Fibroblast of lung (primary cell): ENCODE data around the gene SMAD3. TPM values are rescaled to one million over a fixed set of nuclear protein-coding genes. Genes with fewer than 3 reads are reported as not detected.

Experiments used
- DNase-seq, 2 donors: peaks; one replicate each; pipeline versions ENCODE4 v3.0.0 to v3.0.0-alpha.2; 2010; ENCODE audit warnings: low read depth in 2 of 2
- H2AFZ ChIP-seq: 2 replicates; pipeline ENCODE4 v1.5.1; 2012; ENCODE audit warnings: low read length, control low read depth, inconsistent platforms
- H3K27ac ChIP-seq: 2 replicates; pipeline ENCODE4 v1.5.1; 2011; ENCODE audit warnings: low read length, control low read depth; ENCODE audit not compliant: insufficient read depth
- H3K27me3 ChIP-seq: 2 replicates; pipeline ENCODE4 v1.5.1; 2011; ENCODE audit warnings: mild to moderate bottlenecking, low read length; ENCODE audit not compliant: control insufficient read depth, insufficient read depth
- H3K36me3 ChIP-seq: 2 replicates; pipeline ENCODE4 v1.5.1; 2011; ENCODE audit warnings: low read length; ENCODE audit not compliant: control insufficient read depth, insufficient read depth
- H3K4me1 ChIP-seq: 2 replicates; pipeline ENCODE4 v1.5.1; 2011; ENCODE audit warnings: low read length; ENCODE audit not compliant: control insufficient read depth, insufficient read depth; ENCODE audit errors: extremely low read depth
- H3K4me2 ChIP-seq: 2 replicates; pipeline ENCODE4 v1.5.1; 2011; ENCODE audit warnings: low read length, control low read depth; ENCODE audit not compliant: insufficient read depth; ENCODE audit errors: extremely low read depth
- H3K4me3 ChIP-seq, 4 experiments: fragments of 200-600 bp in 1 of 4; sonication (generic) in 1 of 4; replicated peaks in 1 of 4; 2 replicates each; pipeline ENCODE4 v1.5.1; 2011 to 2016; ENCODE audit warnings: low read length in 4 of 4, low read depth in 3 of 4, mild to moderate bottlenecking in 3 of 4, control low read depth in 2 of 4, inconsistent platforms in 1 of 4, mixed read lengths in 1 of 4; ENCODE audit not compliant: insufficient read depth in 1 of 4; ENCODE audit errors: control extremely low read depth in 1 of 4
- H3K79me2 ChIP-seq: 2 replicates; pipeline ENCODE4 v1.5.1; 2012; ENCODE audit warnings: mild to moderate bottlenecking, low read length, inconsistent platforms; ENCODE audit not compliant: control insufficient read depth, insufficient read depth
- H3K9ac ChIP-seq: 2 replicates; pipeline ENCODE4 v1.5.1; 2011; ENCODE audit warnings: mild to moderate bottlenecking, low read length, control low read depth; ENCODE audit not compliant: insufficient read depth
- H3K9me3 ChIP-seq: 2 replicates; pipeline ENCODE4 v1.5.1; 2012; ENCODE audit warnings: low read depth, low read length; ENCODE audit not compliant: control insufficient read depth, insufficient read depth
- H4K20me1 ChIP-seq: 2 replicates; pipeline ENCODE4 v1.5.1; 2011; ENCODE audit warnings: low read length; ENCODE audit not compliant: control insufficient read depth, insufficient read depth; ENCODE audit errors: extremely low read depth
- EZH2 ChIP-seq: IDR thresholded peaks from 2 replicates; pipeline ENCODE4 v1.5.1; 2012; ENCODE audit warnings: low read length, control low read depth, mild to moderate bottlenecking; ENCODE audit errors: missing control alignments
- polyA plus RNA-seq, 2 donors: library from polyadenylated mRNA; depleted of rRNA in 1 of 2; stranded (reverse) in 1 of 2; unstranded in 1 of 2; fragments of >200 nt; gene quantifications; 2 replicates each; pipeline ENCODE4 v1.2.1, GENCODE V29; 2011 to 2012; ENCODE audit warnings: missing spikeins in 1 of 2
- total RNA-seq: library from RNA; depleted of rRNA; stranded (reverse); fragments of >200 nt; gene quantifications from 2 replicates; pipeline ENCODE4 v1.2.1, GENCODE V29; 2014
- TF ChIP-seq, protein P1 (sequence below), 2 donors: IDR thresholded peaks in 1 of 2; conservative IDR thresholded peaks in 1 of 2; 1 replicate in 1 of 2; 2 replicates in 1 of 2; pipeline ENCODE4 v1.5.1; 2011 to 2012; ENCODE audit warnings: low read length in 2 of 2, control low read depth in 1 of 2, inconsistent platforms in 1 of 2, low read depth in 1 of 2, mild to moderate bottlenecking in 1 of 2

The SMAD3 gene
- total and polyA plus RNA-seq, 2 donors (not counting 1 experiment from before 2014, with no cell fraction given) = 69.9 to 173 TPM

- H4K20me1 ChIP-seq = no peaks in the 10 kb centered on the region
- no peak overlapping the region for H2AFZ ChIP-seq
- no peaks in the 10 kb centered on the region for H3K9me3 ChIP-seq
- no peak for DNase-seq
- peak overlapping the region; percentile 97 for H3K27ac ChIP-seq
- H3K4me2 ChIP-seq = no peak overlapping the region
- H3K4me1 ChIP-seq = peaks cover 72% of the 10 kb centered on the region
- no peak overlapping the region for H3K9ac ChIP-seq
- TF ChIP-seq EZH2 = no peak
- TF ChIP-seq, protein P1, sequence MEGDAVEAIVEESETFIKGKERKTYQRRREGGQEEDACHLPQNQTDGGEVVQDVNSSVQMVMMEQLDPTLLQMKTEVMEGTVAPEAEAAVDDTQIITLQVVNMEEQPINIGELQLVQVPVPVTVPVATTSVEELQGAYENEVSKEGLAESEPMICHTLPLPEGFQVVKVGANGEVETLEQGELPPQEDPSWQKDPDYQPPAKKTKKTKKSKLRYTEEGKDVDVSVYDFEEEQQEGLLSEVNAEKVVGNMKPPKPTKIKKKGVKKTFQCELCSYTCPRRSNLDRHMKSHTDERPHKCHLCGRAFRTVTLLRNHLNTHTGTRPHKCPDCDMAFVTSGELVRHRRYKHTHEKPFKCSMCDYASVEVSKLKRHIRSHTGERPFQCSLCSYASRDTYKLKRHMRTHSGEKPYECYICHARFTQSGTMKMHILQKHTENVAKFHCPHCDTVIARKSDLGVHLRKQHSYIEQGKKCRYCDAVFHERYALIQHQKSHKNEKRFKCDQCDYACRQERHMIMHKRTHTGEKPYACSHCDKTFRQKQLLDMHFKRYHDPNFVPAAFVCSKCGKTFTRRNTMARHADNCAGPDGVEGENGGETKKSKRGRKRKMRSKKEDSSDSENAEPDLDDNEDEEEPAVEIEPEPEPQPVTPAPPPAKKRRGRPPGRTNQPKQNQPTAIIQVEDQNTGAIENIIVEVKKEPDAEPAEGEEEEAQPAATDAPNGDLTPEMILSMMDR (conservative IDR thresholded peaks at IDR 0.05 in 1 of 2, IDR thresholded peaks at IDR 0.05 in 1 of 2; ENCODE audit: low read depth in 1 of 2, low read length in 2 of 2) = no peak
- peaks cover 17% of the 10 kb centered on the region for H3K36me3 ChIP-seq
- no peak overlapping the region for H3K4me3 ChIP-seq
- peaks cover 95% of the 10 kb centered on the region for H3K79me2 ChIP-seq
- no peaks in the 10 kb centered on the region for H3K27me3 ChIP-seq
Measured at GRCh38 chr15:67119238-67119846, 53.9 kb downstream of the SMAD3 start.

GRCh38 chr15:67120009-67120838 lies 54.8 kb downstream of the SMAD3 start:
- TF ChIP-seq, protein P1 (conservative IDR thresholded peaks at IDR 0.05 in 1 of 2, IDR thresholded peaks at IDR 0.05 in 1 of 2; ENCODE audit: low read depth in 1 of 2, low read length in 2 of 2) = no peak
- no peak for TF ChIP-seq EZH2
- peak overlapping the region; percentile 72 for H3K4me2 ChIP-seq
- H3K9ac ChIP-seq = peak overlapping the region; percentile 63
- peak overlapping the region; percentile 97 for H3K27ac ChIP-seq
- no peaks in the 10 kb centered on the region for H3K9me3 ChIP-seq
- H3K4me3 ChIP-seq = no peak overlapping the region
- DNase-seq = no peak
- no peaks in the 10 kb centered on the region for H3K27me3 ChIP-seq
- H2AFZ ChIP-seq = no peak overlapping the region
- peaks cover 14% of the 10 kb centered on the region for H3K36me3 ChIP-seq
- H3K4me1 ChIP-seq = peaks cover 72% of the 10 kb centered on the region
- no peaks in the 10 kb centered on the region for H4K20me1 ChIP-seq
- peaks cover 90% of the 10 kb centered on the region for H3K79me2 ChIP-seq

DNA sequence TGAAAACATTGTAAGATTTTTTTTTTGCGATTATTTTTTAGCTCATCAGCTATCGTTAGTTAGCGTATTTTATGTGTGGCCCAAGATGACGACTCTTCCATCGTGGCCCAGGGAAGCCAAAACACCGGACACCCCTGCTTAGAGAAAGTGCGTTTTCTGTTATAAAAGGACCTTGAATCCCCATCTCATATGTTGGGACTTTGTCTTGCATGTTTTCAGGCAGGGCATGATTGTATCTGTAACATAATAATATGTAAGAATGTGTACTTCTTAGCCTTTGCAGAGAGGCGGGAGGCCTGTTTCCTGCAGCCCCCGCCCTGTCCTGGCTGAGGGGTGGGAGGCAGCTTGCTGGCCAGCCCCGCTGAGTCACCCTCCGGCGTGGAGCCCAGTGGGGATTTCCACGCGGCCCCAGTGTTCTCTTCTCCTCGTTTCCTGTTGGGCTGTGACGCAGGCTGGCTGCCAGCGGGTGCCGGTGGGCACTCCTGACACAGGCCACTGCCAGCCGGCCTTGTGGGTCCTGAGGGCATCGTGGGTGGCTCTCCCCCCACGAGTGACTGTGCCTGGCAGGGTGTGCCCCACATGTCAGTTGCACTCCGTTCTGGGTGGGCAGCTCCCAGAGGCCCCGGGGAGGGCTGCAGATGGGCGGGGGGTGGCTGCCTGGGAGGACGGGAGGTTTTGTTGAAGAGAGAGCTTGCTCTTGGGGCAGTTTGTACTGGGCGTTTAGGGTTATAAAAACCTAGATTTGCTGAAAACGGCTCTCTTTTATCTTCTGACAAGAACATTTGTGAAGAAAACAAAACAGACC lies 55.6 kb downstream of the SMAD3 start:
- Histone ChIP-seq H3K9ac (peak overlapping the region; percentile 63), H2AFZ (no peak overlapping the region), H3K36me3 (peaks cover 14% of the 10 kb centered on the region), H3K27ac (peak overlapping the region; percentile 97), H4K20me1 (no peaks in the 10 kb centered on the region), H3K79me2 (peaks cover 86% of the 10 kb centered on the region), H3K27me3 (no peaks in the 10 kb centered on the region), H3K4me2 (peak overlapping the region; percentile 28), H3K9me3 (no peaks in the 10 kb centered on the region), H3K4me3 (no peak overlapping the region), H3K4me1 (peaks cover 68% of the 10 kb centered on the region)
- no peak for TF ChIP-seq EZH2
- TF ChIP-seq, protein P1 (conservative IDR thresholded peaks at IDR 0.05 in 1 of 2, IDR thresholded peaks at IDR 0.05 in 1 of 2; ENCODE audit: low read depth in 1 of 2, low read length in 2 of 2) = no peak
- DNase-seq = peak; percentile 92 to 95
